AG04449 (cell line): ENCODE results near the gene GOLGA6A.
"Not testable (repeated sequence)": the region's sequence is repeated elsewhere in the genome, so short reads cannot be mapped to it uniquely, and the experiment has no call there.

Experiments
- CTCF ChIA-PET: fragments of 350-600 bp; formaldehyde crosslinking; extraction: SDS; loops from one replicate; lab custom pipeline; 2021; ENCODE audit warnings: antibody characterized with exemption; lab: Yijun Ruan, JAX
- POLR2A ChIA-PET: fragments of 400-600, 350-600 bp; formaldehyde crosslinking; extraction: SDS; loops from one replicate; lab custom pipeline; 2020; ENCODE audit warnings: antibody characterized with exemption, inconsistent platforms; lab: Yijun Ruan, JAX
- DNase-seq: peaks from one replicate; pipeline ENCODE4 v3.0.0-alpha.2; 2010; ENCODE audit warnings: low read depth, low spot score
- H3K4me3 ChIP-seq: 2 replicates; pipeline ENCODE4 v1.5.1; 2011; ENCODE audit warnings: low read depth, mild to moderate bottlenecking, control low read depth, low read length
- CTCF ChIP-seq: IDR thresholded peaks from one replicate; pipeline ENCODE4 v1.5.1; 2011; ENCODE audit warnings: mild to moderate bottlenecking, moderate library complexity, low read length, control low read depth, inconsistent platforms; ENCODE audit not compliant: insufficient read depth; ENCODE audit errors: missing control alignments

GOLGA6A gene

GRCh38 chr15:74053941-74054529, 28.3 kb downstream of the GOLGA6A start:
- POLR2A ChIA-PET = no interaction called here
- CTCF ChIA-PET = interaction anchor here (0.6 to 25.5 kb wide), 28 partner anchors 11 to 1221 kb away, joined by 3 to 554 read pairs (median 4); partner anchors contain the start of genes PML and STOML1
- peak; percentile 79 for TF ChIP-seq CTCF
- H3K4me3 ChIP-seq = no peak overlapping the region
- DNase-seq = no peak

GRCh38 chr15:74053517-74053916, 28.8 kb downstream of the GOLGA6A start:
- CTCF ChIA-PET = interaction anchor here (0.6 to 25.5 kb wide), 25 partner anchors 11 to 313 kb away, joined by 3 to 554 read pairs (median 5); partner anchors contain the start of genes PML and STOML1
- TF ChIP-seq CTCF = no peak
- DNase-seq = no peak
- POLR2A ChIA-PET = no interaction called here
- H3K4me3 ChIP-seq = no peak overlapping the region

- DNase-seq, H3K4me3 ChIP-seq: not testable (repeated sequence)
- POLR2A ChIA-PET = interaction anchor here (1.1 kb wide), 1 partner anchor 12 kb away, joined by 3 read pairs; no protein-coding TSS in a partner anchor
- CTCF ChIA-PET = interaction anchor here (0.7 to 25.5 kb wide), 20 partner anchors 12 to 267 kb away, joined by 3 to 554 read pairs (median 5); partner anchors contain the start of genes PML and STOML1
These were observed 29.8 kb downstream of the GOLGA6A start for GRCh38 chr15:74052271-74053260.

- DNase-seq = no peak
- ChIA-PET POLR2A (interaction anchor here (1.0 to 1.2 kb wide), 2 partner anchors 10 to 56 kb away, joined by 3 to 7 read pairs; partner anchors contain the start of gene PML), CTCF (interaction anchor here (0.9 to 25.5 kb wide), 6 partner anchors 11 to 268 kb away, joined by 3 to 554 read pairs (median 120); partner anchors contain the start of gene STOML1)
- TF ChIP-seq CTCF = no peak
- no peak overlapping the region for H3K4me3 ChIP-seq
These were observed 31.7 kb downstream of the GOLGA6A start for GRCh38 chr15:74050556-74051234.

- POLR2A ChIA-PET = no interaction called here
- no peak for TF ChIP-seq CTCF
- DNase-seq = no peak
- H3K4me3 ChIP-seq = no peak overlapping the region
- CTCF ChIA-PET = interaction anchor here (0.8 to 25.5 kb wide), 10 partner anchors 10 to 269 kb away, joined by 3 to 554 read pairs (median 12); partner anchors contain the start of genes PML and STOML1
These were observed 32.2 kb downstream of the GOLGA6A start for GRCh38 chr15:74050127-74050526.

GRCh38 chr15:74046275-74046674, 36.1 kb downstream of the GOLGA6A start:
- H3K4me3 ChIP-seq = no peak overlapping the region
- POLR2A ChIA-PET = no interaction called here
- CTCF ChIA-PET = interaction anchor here (1.0 to 25.5 kb wide), 10 partner anchors 6 to 273 kb away, joined by 3 to 554 read pairs (median 6); no protein-coding TSS in a partner anchor
- DNase-seq = no peak
- TF ChIP-seq CTCF = no peak
